ENCODE data around the gene NAV2.

The NAV2 gene

GRCh38 chr11:19963697-19964387 is 251.2 kb downstream of the NAV2 start:
- H3K4me3 ChIP-seq, result no peak overlapping the region
- H3K27me3 ChIP-seq, result no peaks in the 10 kb centered on the region
- TF ChIP-seq, protein P1, sequence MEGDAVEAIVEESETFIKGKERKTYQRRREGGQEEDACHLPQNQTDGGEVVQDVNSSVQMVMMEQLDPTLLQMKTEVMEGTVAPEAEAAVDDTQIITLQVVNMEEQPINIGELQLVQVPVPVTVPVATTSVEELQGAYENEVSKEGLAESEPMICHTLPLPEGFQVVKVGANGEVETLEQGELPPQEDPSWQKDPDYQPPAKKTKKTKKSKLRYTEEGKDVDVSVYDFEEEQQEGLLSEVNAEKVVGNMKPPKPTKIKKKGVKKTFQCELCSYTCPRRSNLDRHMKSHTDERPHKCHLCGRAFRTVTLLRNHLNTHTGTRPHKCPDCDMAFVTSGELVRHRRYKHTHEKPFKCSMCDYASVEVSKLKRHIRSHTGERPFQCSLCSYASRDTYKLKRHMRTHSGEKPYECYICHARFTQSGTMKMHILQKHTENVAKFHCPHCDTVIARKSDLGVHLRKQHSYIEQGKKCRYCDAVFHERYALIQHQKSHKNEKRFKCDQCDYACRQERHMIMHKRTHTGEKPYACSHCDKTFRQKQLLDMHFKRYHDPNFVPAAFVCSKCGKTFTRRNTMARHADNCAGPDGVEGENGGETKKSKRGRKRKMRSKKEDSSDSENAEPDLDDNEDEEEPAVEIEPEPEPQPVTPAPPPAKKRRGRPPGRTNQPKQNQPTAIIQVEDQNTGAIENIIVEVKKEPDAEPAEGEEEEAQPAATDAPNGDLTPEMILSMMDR (IDR thresholded peaks at IDR 0.05), result no peak
- intact Hi-C loops (cut with DNase I; ENCODE audit: low total_unique reads), result no loop called here
- H3K4me1 ChIP-seq, result peaks cover 0 to 54% (median 19%) of the 10 kb centered on the region in 4 donors
- peak overlapping the region in 1 of 2 donors; percentile 44 for H3K27ac ChIP-seq
- H3K9me3 ChIP-seq, result no peaks in the 10 kb centered on the region
- peaks cover 0 to 49% (median 49%) of the 10 kb centered on the region in 3 donors for H3K36me3 ChIP-seq
- DNase-seq, result no peak

DNA sequence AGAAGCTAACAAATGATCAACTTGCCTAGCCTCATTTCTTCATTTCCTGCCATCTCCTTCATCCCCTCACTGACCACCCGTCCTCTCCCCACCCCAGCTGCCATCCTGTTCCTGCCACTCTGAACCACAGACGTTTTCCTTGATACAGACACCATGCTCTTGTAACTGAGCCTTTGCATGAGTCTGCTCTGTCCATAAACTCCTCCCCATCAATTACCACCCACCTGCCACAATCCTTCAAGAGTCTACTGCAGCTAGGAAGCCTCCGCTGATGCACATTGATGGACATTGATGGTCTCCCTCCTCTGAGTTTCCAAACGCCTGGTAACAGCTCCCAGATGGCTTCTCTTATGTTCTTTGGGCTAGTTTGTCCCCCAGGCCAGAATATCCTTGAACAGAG is 253.8 kb downstream of the NAV2 start:
- TF ChIP-seq, protein P1 (IDR thresholded peaks at IDR 0.05), result no peak
- Histone ChIP-seq H3K27ac (no peak overlapping the region), H3K4me1 (peaks cover 0 to 30% (median 13%) of the 10 kb centered on the region in 4 donors), H3K27me3 (no peaks in the 10 kb centered on the region), H3K9me3 (no peaks in the 10 kb centered on the region), H3K36me3 (peaks cover 6 to 58% (median 55%) of the 10 kb centered on the region in 3 donors), H3K4me3 (no peak overlapping the region)
- intact Hi-C loops (cut with DNase I; ENCODE audit: low total_unique reads), result no loop called here
- no peak for DNase-seq

DNA sequence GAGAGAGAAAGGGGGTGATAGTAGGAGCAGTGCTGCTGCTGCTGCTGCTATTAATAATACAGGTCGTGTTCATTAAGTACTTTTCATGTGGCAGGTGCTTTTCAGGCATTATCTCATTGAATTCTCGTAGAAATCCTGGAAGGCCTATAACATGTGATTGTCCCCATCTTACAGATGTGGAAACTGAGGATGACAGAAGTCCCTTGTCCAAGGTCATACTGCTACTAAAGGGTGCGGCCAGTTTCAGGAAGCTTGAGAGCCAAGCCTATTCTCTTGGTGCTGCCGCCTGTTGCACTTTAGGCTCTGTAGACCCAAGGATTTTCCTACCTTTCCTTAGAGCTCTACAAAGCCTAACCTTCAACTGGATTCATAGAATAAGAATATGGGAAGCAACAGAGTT is 254.3 kb downstream of the NAV2 start:
- no peak for DNase-seq
- Histone ChIP-seq H3K9me3 (no peaks in the 10 kb centered on the region), H3K27me3 (no peaks in the 10 kb centered on the region), H3K4me1 (peaks cover 0 to 26% (median 10%) of the 10 kb centered on the region in 4 donors), H3K27ac (no peak overlapping the region), H3K36me3 (peaks cover 6 to 57% (median 55%) of the 10 kb centered on the region in 3 donors), H3K4me3 (no peak overlapping the region)
- TF ChIP-seq, protein P1 (IDR thresholded peaks at IDR 0.05), result no peak
- intact Hi-C loops (cut with DNase I; ENCODE audit: low total_unique reads), result no loop called here

DNA sequence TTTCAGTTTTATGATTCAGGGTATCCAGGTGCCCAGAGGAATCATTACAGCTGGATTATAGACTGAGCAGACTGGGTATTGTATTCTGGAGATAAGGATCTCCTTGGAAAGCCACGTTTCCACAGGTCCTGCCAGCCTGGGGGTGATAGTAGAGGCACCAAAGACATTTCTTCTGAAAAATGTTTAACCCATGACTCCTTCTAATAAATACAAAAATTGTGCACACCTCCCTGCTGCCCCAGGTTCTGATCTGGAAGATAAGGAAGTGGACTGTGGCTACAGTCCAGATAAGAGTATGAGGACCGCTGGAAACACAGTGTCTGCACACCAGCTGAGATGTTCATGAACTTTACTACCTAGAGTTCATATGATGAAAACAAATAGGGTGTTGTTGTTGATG is 255.2 kb downstream of the NAV2 start:
- TF ChIP-seq, protein P1 (IDR thresholded peaks at IDR 0.05), result no peak
- Histone ChIP-seq H3K36me3 (peaks cover 6 to 55% (median 50%) of the 10 kb centered on the region in 3 donors), H3K27ac (no peak overlapping the region), H3K4me1 (peaks cover 0 to 23% (median 3%) of the 10 kb centered on the region in 4 donors), H3K9me3 (no peaks in the 10 kb centered on the region), H3K4me3 (no peak overlapping the region), H3K27me3 (no peaks in the 10 kb centered on the region)
- intact Hi-C loops (cut with DNase I; ENCODE audit: low total_unique reads), result no loop called here
- DNase-seq, result no peak

GRCh38 chr11:19968860-19969259 is 256.2 kb downstream of the NAV2 start:
- H3K36me3 ChIP-seq, result peaks cover 6 to 56% (median 46%) of the 10 kb centered on the region in 3 donors
- no peak overlapping the region for H3K4me3 ChIP-seq
- intact Hi-C loops (cut with DNase I; ENCODE audit: low total_unique reads), result no loop called here
- DNase-seq, result no peak
- no peak overlapping the region for H3K27ac ChIP-seq
- peaks cover 0 to 12% (median 3%) of the 10 kb centered on the region in 4 donors for H3K4me1 ChIP-seq
- TF ChIP-seq, protein P1 (IDR thresholded peaks at IDR 0.05), result no peak
- no peaks in the 10 kb centered on the region for H3K9me3 ChIP-seq
- H3K27me3 ChIP-seq, result no peaks in the 10 kb centered on the region
